ENCODE measurements around the gene ANTXR1.

- no peak for TF ChIP-seq CTCF (IDR thresholded peaks at IDR 0.05)
- no peak for TF ChIP-seq POLR2AphosphoS5 (IDR thresholded peaks at IDR 0.05)
Observed at GRCh38 chr2:68993660-68994059, 19.3 kb upstream of the ANTXR1 start.
